Measurements from ENCODE around the gene LCN9.
A peak's percentile ranks its signal among the peaks of the same experiment; 100 is the strongest.

The LCN9 gene, protein sequence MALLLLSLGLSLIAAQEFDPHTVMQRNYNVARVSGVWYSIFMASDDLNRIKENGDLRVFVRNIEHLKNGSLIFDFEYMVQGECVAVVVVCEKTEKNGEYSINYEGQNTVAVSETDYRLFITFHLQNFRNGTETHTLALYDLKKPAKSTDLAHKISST

GRCh38 chr9:135662758-135663450 is at the start of gene LCN9:
Gene LCN9 (plus strand): TSS chr9:135663309. CDS start chr9:135663322, 13 bp downstream.
- DNase-seq, result peak in 1 of 2 donors; percentile 56
- Histone ChIP-seq H3K36me3 (no peaks in the 10 kb centered on the region), H3K4me1 (no peaks in the 10 kb centered on the region), H3K4me3 (no peak within 1 kb of the TSS), H3K27ac (no peak within 1 kb of the TSS), H3K9me3 (no peaks in the 10 kb centered on the region), H3K27me3 (peaks cover 0 to 61% of the 10 kb centered on the region in 2 donors)
- intact Hi-C loops (cut with DNase I; ENCODE audit: low total_unique reads), result no loop called here
- TF ChIP-seq CTCF (IDR thresholded peaks at IDR 0.05), result no peak

GRCh38 chr9:135613946-135614805 is 48.9 kb upstream of the LCN9 start:
- H3K36me3 ChIP-seq, result no peaks in the 10 kb centered on the region
- no peak for TF ChIP-seq CTCF (IDR thresholded peaks at IDR 0.05)
- H3K9me3 ChIP-seq, result no peaks in the 10 kb centered on the region
- peaks cover 0 to 74% of the 10 kb centered on the region in 2 donors for H3K27me3 ChIP-seq
- no peak overlapping the region for H3K4me3 ChIP-seq
- DNase-seq, result peak in 1 of 2 donors; percentile 60
- no peak overlapping the region for H3K27ac ChIP-seq
- intact Hi-C loops (cut with DNase I; ENCODE audit: low total_unique reads), result no loop called here
- H3K4me1 ChIP-seq, result no peaks in the 10 kb centered on the region

- Histone ChIP-seq H3K27ac (no peak overlapping the region), H3K4me1 (no peaks in the 10 kb centered on the region), H3K9me3 (no peaks in the 10 kb centered on the region), H3K4me3 (no peak overlapping the region), H3K36me3 (no peaks in the 10 kb centered on the region), H3K27me3 (peaks cover 0 to 79% of the 10 kb centered on the region in 2 donors)
- no peak for TF ChIP-seq CTCF (IDR thresholded peaks at IDR 0.05)
- no peak for DNase-seq
- intact Hi-C loops (cut with DNase I; ENCODE audit: low total_unique reads), result no loop called here
Measured at GRCh38 chr9:135614821-135615665, 48.1 kb upstream of the LCN9 start.

- H3K27me3 ChIP-seq, result peaks cover 0 to 74% of the 10 kb centered on the region in 2 donors
- intact Hi-C loops (cut with DNase I; ENCODE audit: low total_unique reads), result no loop called here
Measured at GRCh38 chr9:135615666-135616618, 47.2 kb upstream of the LCN9 start.

More at GRCh38 chr9:135615666-135616618, 47.2 kb upstream of the LCN9 start:
- H3K4me3 ChIP-seq, result no peak overlapping the region
- no peaks in the 10 kb centered on the region for H3K36me3 ChIP-seq
- no peaks in the 10 kb centered on the region for H3K9me3 ChIP-seq
- DNase-seq, result no peak
- no peaks in the 10 kb centered on the region for H3K4me1 ChIP-seq
- no peak for TF ChIP-seq CTCF (IDR thresholded peaks at IDR 0.05)
- no peak overlapping the region for H3K27ac ChIP-seq

Measured in tibial artery (tissue), 4 donors.